VCaP (cell line): ENCODE measurements around the gene STK38.

Source experiments
- H3K27ac ChIP-seq: fragments of 450-650 bp; 2 replicates; pipeline ENCODE4 v1.5.1; 2017
- CTCF ChIP-seq: fragments of 450-650 bp; conservative IDR thresholded peaks from 2 replicates; pipeline ENCODE4 v1.5.1; 2017; ENCODE audit warnings: mild to moderate bottlenecking, moderate library complexity

The STK38 gene

GRCh38 chr6:36547646-36548400 lies 544 bp upstream of the STK38 start:
- peak overlapping the region; percentile 83 for H3K27ac ChIP-seq
- no peak for TF ChIP-seq CTCF

DNA sequence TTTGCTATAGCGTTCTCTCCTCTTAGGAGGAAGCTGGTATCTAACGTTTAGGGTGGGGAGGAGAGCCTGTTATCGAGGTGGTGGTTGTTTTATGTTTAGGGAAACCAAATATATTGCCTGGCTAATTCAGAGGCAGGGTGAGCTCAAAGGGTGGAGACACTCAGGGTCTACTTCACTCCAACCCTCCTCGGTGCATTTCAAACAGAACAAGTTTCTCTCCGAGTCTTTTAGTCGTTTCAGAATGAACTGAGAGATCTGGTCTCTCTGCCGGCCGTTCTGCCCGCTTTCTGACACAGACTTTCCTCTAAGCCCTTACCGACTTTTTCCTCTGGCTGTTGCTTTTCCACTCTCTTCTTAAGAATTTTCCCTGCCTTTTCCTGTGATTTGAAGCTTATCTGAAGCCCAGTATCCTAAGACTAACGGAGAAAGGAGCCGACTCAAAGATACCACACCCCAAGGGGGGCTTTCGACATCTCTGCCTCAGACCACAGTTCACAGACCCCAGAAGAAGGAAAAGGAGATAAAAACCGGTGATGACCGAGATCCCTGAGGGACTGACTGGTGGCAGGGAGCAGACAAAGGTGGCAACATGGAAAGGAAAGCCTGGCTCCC lies 865 bp downstream of the STK38 start:
- TF ChIP-seq CTCF = no peak
- H3K27ac ChIP-seq = peak overlapping the region; percentile 83

GRCh38 chr6:36545767-36546307 lies 1.4 kb downstream of the STK38 start:
- TF ChIP-seq CTCF = no peak
- peak overlapping the region; percentile 83 for H3K27ac ChIP-seq

DNA sequence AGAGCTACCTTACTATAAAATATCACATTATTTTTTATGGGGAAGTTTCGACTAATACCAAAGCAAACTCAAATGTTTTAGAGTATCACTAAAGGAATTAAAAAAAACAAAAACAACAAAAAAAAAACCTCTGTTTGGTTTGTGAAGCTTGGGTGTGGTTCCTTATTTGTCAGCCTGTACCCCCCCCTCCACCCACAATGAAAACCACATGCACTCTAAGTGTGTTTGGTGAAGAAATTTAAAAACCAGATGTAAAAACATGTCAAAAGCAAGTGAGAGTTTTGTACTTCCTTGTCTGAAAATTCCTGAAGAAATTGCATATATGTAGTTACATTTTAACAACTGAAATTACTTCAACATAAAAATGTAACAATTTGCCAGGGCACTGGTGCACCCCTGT lies 3.1 kb downstream of the STK38 start:
- TF ChIP-seq CTCF = no peak
- no peak overlapping the region for H3K27ac ChIP-seq

DNA sequence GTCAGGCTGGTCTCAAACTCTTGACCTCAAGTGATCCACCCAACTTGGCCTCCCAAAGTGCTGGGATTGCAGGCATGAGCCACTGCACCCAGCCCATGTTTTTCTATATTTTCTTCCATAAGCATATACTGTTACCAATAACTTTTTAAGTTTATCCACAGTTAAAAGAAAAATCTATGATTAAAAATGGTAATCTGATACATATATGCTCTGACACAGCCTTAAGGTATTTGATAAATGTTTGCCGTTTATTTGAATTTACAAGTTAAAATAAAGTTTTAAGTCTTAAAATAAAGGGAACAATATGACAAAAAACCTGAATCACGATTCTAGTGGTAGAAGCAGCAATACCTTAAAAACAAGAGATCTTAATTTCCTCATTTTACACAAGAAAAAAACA lies 5.2 kb downstream of the STK38 start:
- no peak for TF ChIP-seq CTCF
- H3K27ac ChIP-seq = no peak overlapping the region

GRCh38 chr6:36539814-36540568 lies 7.3 kb downstream of the STK38 start:
- no peak overlapping the region for H3K27ac ChIP-seq

More at GRCh38 chr6:36539814-36540568, 7.3 kb downstream of the STK38 start:
- no peak for TF ChIP-seq CTCF
